Heart right ventricle (tissue), 16 donors: Measurements from ENCODE around the gene RARRES1. TPM values are rescaled to one million over a fixed set of nuclear protein-coding genes. Genes with fewer than 3 reads are reported as not detected.

Experiments used
- ATAC-seq, 8 donors: fragments of 200-7000 bp; cut with Tn5 transposase; one replicate each; pipeline ENCODE4 v1.9.1; 2020; ENCODE audit warnings: mild to moderate bottlenecking in 8 of 8, moderate library complexity in 8 of 8, moderate number of reproducible peaks in 1 of 8
- DNase-seq, 2 donors: peaks; one replicate each; pipeline ENCODE4 v3.0.0-alpha.2; 2020
- H3K27ac ChIP-seq, 10 donors: fragments of 200-600 bp; sonication (generic) in 2 of 10; one replicate each; pipeline versions ENCODE4 v1.5.0 to v1.8.0; 2020 to 2022; ENCODE audit warnings: mild to moderate bottlenecking in 3 of 10
- H3K27me3 ChIP-seq, 7 donors: fragments of 200-600 bp; one replicate each; pipeline ENCODE4 v1.8.0; 2021 to 2022; ENCODE audit warnings: mild to moderate bottlenecking in 2 of 7
- H3K36me3 ChIP-seq, 9 donors: fragments of 200-600 bp; sonication (generic) in 1 of 9; one replicate each; pipeline versions ENCODE4 v1.5.0 to v1.8.0; 2020 to 2022; ENCODE audit warnings: mild to moderate bottlenecking in 2 of 9
- H3K4me1 ChIP-seq, 9 donors: fragments of 200-600 bp; sonication (generic) in 1 of 9; one replicate each; pipeline versions ENCODE4 v1.5.0 to v1.8.0; 2020 to 2022; ENCODE audit warnings: mild to moderate bottlenecking in 4 of 9
- H3K4me3 ChIP-seq, 10 donors: fragments of 200-600 bp; sonication (generic) in 2 of 10; one replicate each; pipeline versions ENCODE4 v1.5.0 to v1.8.0; 2020 to 2022; ENCODE audit warnings: mild to moderate bottlenecking in 7 of 10, moderate library complexity in 2 of 10
- H3K9me3 ChIP-seq, 11 donors: fragments of 200-600 bp in 10 of 11; sonication (generic) in 2 of 11; one replicate each; pipeline versions ENCODE4 v1.5.0 to v1.8.0; 2013 to 2022; ENCODE audit warnings: mild to moderate bottlenecking in 2 of 11, control low read depth in 1 of 11, moderate library complexity in 1 of 11
- CTCF ChIP-seq, 9 donors: fragments of 200-600 bp; sonication (generic) in 2 of 9; IDR thresholded peaks; one replicate each; pipeline versions ENCODE4 v1.5.0 to v1.8.0; 2021 to 2022; ENCODE audit warnings: antibody characterized with exemption in 9 of 9, mild to moderate bottlenecking in 5 of 9, moderate library complexity in 1 of 9
- WGBS, 2 donors: extraction: QIAGEN DNeasy Blood & Tissue Kit; methylation state at CpG; one replicate each; pipeline ENCODE4 v1.1.7; 2013; ENCODE audit warnings: inconsistent platforms in 1 of 2; 5-methylcytosine and 5-hydroxymethylcytosine counted together
- intact Hi-C, 10 donors: fragments of 100-400 bp; cut with DNase I; formaldehyde crosslinking; loops; one replicate each; pipeline versions ENCODE4 v1.11.1 to v1.14.2; 2022
- polyA plus RNA-seq, 2 donors: library from polyadenylated mRNA; stranded (reverse); fragments of 200-250 nt; gene quantifications; one replicate each; pipeline ENCODE4 v1.2.3, GENCODE V29; 2013
- total RNA-seq, 10 donors: library from RNA; stranded (reverse); fragmentation: NEBNext Ultra II Directional in 3 of 10; extraction: Animal tissue kit (Norgen Biotek cat#: 25700) in 3 of 10; gene quantifications; one replicate each; pipeline versions ENCODE4 v1.2.1 to v1.2.4, GENCODE V29; 2021 to 2023
- donor health status: Arrhythmogenic right ventricular cardiomyopathy.
- donor health status: ischemic (EF 13 %, LVEDD 7.1; RV severe dilation, severe dysfunction).
- donor health status: healthy with polysubstance abuse.
- donor health status: DM: no; HTN: yes; CAD: no.
- donor health status: DM: no; HTN: no; CAD: no.
- donor health status: ischemic (EF 25% LVEDD 6.9; RV normal size, moderate dysfunction).
- donor health status: ischemic (EF 25% LVEDD 5.7; RV mildly dilated, moderate dysfunction).
- donor health status: healthy.
- donor health status: DM: yes; HTN: yes; CAD: no.
- donor health status: Ischemic cardiomyopathy.
- donor health status: ischemic (EF 35%, LVEDD 5.7; RV mildly dilated, moderate dysfunction).
- donor health status: nonischemic (EF 11% LVEDD 7.7; RV severe dilation, severe dysfunction).
- donor health status: DM: yes; HTN: yes; CAD: no.
- donor health status: PGD.
- donor health status: ischemic (EF 29% LVEDD 5.4; RV normal size, mild dysfunction).
- donor health status: nonischemic (EF 23%, LVEDD 6.1; RV moderate dilation, normal function).

RARRES1 gene
- total and polyA plus RNA-seq, 12 donors, result 0.32 to 99.0 (median 4.1) TPM

DNA sequence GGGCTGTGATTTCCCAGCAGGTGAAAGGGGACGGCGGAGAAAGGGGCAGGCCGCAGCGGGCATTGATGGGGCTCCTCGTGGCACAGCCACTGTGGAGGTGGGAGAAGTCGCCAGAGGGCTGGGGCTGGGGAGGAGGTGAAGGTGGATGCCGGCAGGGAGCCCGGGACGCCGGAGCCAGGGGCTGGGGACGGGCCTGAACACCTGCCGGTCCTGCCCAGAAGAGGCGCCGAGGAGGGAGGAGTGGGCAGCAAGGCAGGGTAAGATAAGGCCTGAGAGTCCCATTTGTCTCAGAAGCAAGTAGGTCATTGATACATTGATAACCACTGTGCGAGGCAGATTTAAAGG lies 571 bp upstream of the RARRES1 start:
- intact Hi-C loops, result loop anchor here in 2 of 10 donors (5.0 kb wide), 2 partner anchors 34 to 39 kb away; no protein-coding TSS in a partner anchor
- TF ChIP-seq CTCF (IDR thresholded peaks at IDR 0.05), result no peak
- H3K4me3 ChIP-seq, result peak overlapping the region; percentile 40 to 68 (median 61)
- DNase-seq, result no peak
- H3K27me3 ChIP-seq, result no peaks in the 10 kb centered on the region
- ATAC-seq, result peak in 3 of 8 donors; percentile 13 to 20 (median 20)
- H3K9me3 ChIP-seq, result peaks cover 0 to 15% (median 8%) of the 10 kb centered on the region in 11 donors
- peaks cover 6 to 28% (median 16%) of the 10 kb centered on the region in 9 donors for H3K4me1 ChIP-seq
- 60 to 68% methylated on average over 15 of the region's 15 CpGs for WGBS, 2 donors
- peaks cover 0 to 5% (median 0%) of the 10 kb centered on the region in 9 donors for H3K36me3 ChIP-seq
- peak overlapping the region in 9 of 10 donors; percentile 27 to 77 (median 67) for H3K27ac ChIP-seq

GRCh38 chr3:158731486-158731885 lies 771 bp downstream of the RARRES1 start:
- Histone ChIP-seq H3K27ac (peak overlapping the region in 7 of 10 donors; percentile 56 to 77 (median 69)), H3K9me3 (peaks cover 0 to 15% (median 8%) of the 10 kb centered on the region in 11 donors), H3K36me3 (no peaks in the 10 kb centered on the region), H3K4me3 (peak overlapping the region in 9 of 10 donors; percentile 55 to 68 (median 61)), H3K4me1 (peaks cover 6 to 36% (median 21%) of the 10 kb centered on the region in 9 donors), H3K27me3 (no peaks in the 10 kb centered on the region)
- no peak for TF ChIP-seq CTCF (IDR thresholded peaks at IDR 0.05)
- 60 to 63% methylated on average over 14 of the region's 14 CpGs for WGBS, 2 donors
- DNase-seq (no peak), ATAC-seq (no peak)
- intact Hi-C loops, result loop anchor here in 2 of 10 donors (5.0 kb wide), 2 partner anchors 36 to 41 kb away; no protein-coding TSS in a partner anchor

GRCh38 chr3:158728851-158729250 lies 3.4 kb downstream of the RARRES1 start:
- Histone ChIP-seq H3K4me1 (peaks cover 6 to 55% (median 36%) of the 10 kb centered on the region in 9 donors), H3K36me3 (no peaks in the 10 kb centered on the region), H3K27me3 (no peaks in the 10 kb centered on the region), H3K9me3 (no peaks in the 10 kb centered on the region), H3K27ac (no peak overlapping the region), H3K4me3 (no peak overlapping the region)
- ATAC-seq (no peak), DNase-seq (no peak)
- intact Hi-C loops, result loop anchor here in 6 of 10 donors (1.0 to 10.0 kb wide), 5 partner anchors 60 to 64 kb away; no protein-coding TSS in a partner anchor
- no peak for TF ChIP-seq CTCF (IDR thresholded peaks at IDR 0.05)

DNA sequence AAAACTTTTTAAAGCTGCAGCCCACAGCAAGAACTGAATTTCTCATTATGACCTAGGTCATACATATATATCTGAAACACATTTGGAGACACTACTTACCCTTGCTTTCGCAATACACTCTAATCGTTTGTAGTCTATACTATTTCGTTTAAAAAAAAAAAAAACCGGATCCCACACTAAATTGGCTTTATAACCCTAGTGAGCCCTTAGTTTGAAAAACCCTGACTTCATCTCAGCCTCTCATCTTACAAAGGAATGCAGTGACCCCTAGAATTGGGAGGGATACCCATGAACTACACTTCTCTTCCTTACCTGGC lies 4.2 kb downstream of the RARRES1 start:
- Histone ChIP-seq H3K27me3 (no peaks in the 10 kb centered on the region), H3K27ac (peak overlapping the region in 1 of 10 donors; percentile 31), H3K9me3 (no peaks in the 10 kb centered on the region), H3K4me1 (peaks cover 6 to 57% (median 36%) of the 10 kb centered on the region in 9 donors), H3K36me3 (no peaks in the 10 kb centered on the region), H3K4me3 (peak overlapping the region in 1 of 10 donors; percentile 21)
- ATAC-seq (no peak), DNase-seq (no peak)
- intact Hi-C loops, result loop anchor here in 6 of 10 donors (1.0 to 10.0 kb wide), 5 partner anchors 61 to 64 kb away; no protein-coding TSS in a partner anchor
- TF ChIP-seq CTCF (IDR thresholded peaks at IDR 0.05), result no peak
- 67 to 68% methylated on average over 4 of the region's 4 CpGs for WGBS, 2 donors
